WTC11 (cell line): Measurements from ENCODE around the gene MORN1. TPM values are rescaled to one million over a fixed set of nuclear protein-coding genes. Genes with fewer than 3 reads are reported as not detected.

Experiments used
- ATAC-seq: fragments of 200-7000 bp; cut with Tn5 transposase; 2 replicates; pipeline ENCODE4 v1.10.0; 2021; ENCODE audit warnings: mild to moderate bottlenecking, moderate library complexity
- CTCF ChIA-PET: fragments of 300-600 bp; sonication (Branson Sonifier 250); formaldehyde crosslinking; loops from one replicate; lab custom pipeline; 2021; ENCODE audit warnings: antibody characterized with exemption; lab: Charles Lee
- POLR2A ChIA-PET: fragments of 350-600 bp; sonication (Branson Sonifier 250); formaldehyde crosslinking; loops from one replicate; lab custom pipeline; 2021; ENCODE audit warnings: antibody characterized with exemption; lab: Charles Lee
- DNase-seq: peaks from one replicate; pipeline ENCODE4 v3.0.0; 2021; ENCODE audit warnings: low spot score
- H3K27ac Mint-ChIP-seq: 2 replicates; pipeline ENCODE4 v1.8.0; 2021; ENCODE audit warnings: mixed read lengths
- H3K27me3 Mint-ChIP-seq: 2 replicates; pipeline ENCODE4 v1.8.0; 2021; ENCODE audit warnings: low read depth, mild to moderate bottlenecking, moderate library complexity, mixed read lengths
- H3K36me3 Mint-ChIP-seq: 2 replicates; pipeline ENCODE4 v1.8.0; 2021; ENCODE audit warnings: mixed read lengths
- H3K4me1 Mint-ChIP-seq: 2 replicates; pipeline ENCODE4 v1.8.0; 2022; ENCODE audit warnings: mixed read lengths
- H3K4me3 Mint-ChIP-seq: 2 replicates; pipeline ENCODE4 v1.8.0; 2021; ENCODE audit warnings: mild to moderate bottlenecking, moderate library complexity, mixed read lengths
- H3K9me3 Mint-ChIP-seq: 2 replicates; pipeline ENCODE4 v1.8.0; 2021; ENCODE audit warnings: mixed read lengths
- AFF4 ChIP-seq: sonication (generic); formaldehyde crosslinking; IDR thresholded peaks from 2 replicates; pipeline ENCODE4 v1.8.1; 2023; ENCODE audit warnings: mild to moderate bottlenecking, missing genetic modification reagents, borderline replicate concordance
- ATF1 ChIP-seq: sonication (generic); formaldehyde crosslinking; IDR thresholded peaks from 2 replicates; pipeline ENCODE4 v1.8.1; 2023; ENCODE audit warnings: mild to moderate bottlenecking, moderate library complexity, missing genetic modification reagents
- ATF3 ChIP-seq: sonication (generic); formaldehyde crosslinking; conservative IDR thresholded peaks from 2 replicates; pipeline ENCODE4 v1.8.1; 2022; ENCODE audit warnings: mild to moderate bottlenecking, missing genetic modification reagents
- CBFB ChIP-seq: sonication (generic); formaldehyde crosslinking; IDR thresholded peaks from 2 replicates; pipeline ENCODE4 v1.8.1; 2022; ENCODE audit warnings: mild to moderate bottlenecking, low read depth, missing genetic modification reagents
- E2F4 ChIP-seq: sonication (generic); formaldehyde crosslinking; IDR thresholded peaks from 2 replicates; pipeline ENCODE4 v1.8.1; 2022; ENCODE audit warnings: low read depth, mild to moderate bottlenecking, moderate library complexity, missing genetic modification reagents, borderline replicate concordance
- EMX1 ChIP-seq: fragments of 250-450 bp; sonication (Bioruptor Pico); IDR thresholded peaks from 2 replicates; pipeline ENCODE4 v1.8.0; 2021; ENCODE audit warnings: mild to moderate bottlenecking
- FOXK1 ChIP-seq: sonication (generic); formaldehyde crosslinking; IDR thresholded peaks from 2 replicates; pipeline ENCODE4 v1.8.0; 2022; ENCODE audit warnings: mild to moderate bottlenecking, moderate library complexity, missing genetic modification reagents
- HMGA2 ChIP-seq: fragments of 250-450 bp; sonication (Bioruptor Pico); IDR thresholded peaks from 2 replicates; pipeline ENCODE4 v1.4.0; 2021; ENCODE audit warnings: mild to moderate bottlenecking, moderate library complexity
- IRF2 ChIP-seq: sonication (generic); formaldehyde crosslinking; IDR thresholded peaks from 2 replicates; pipeline ENCODE4 v1.8.0; 2022; ENCODE audit warnings: low read depth, missing genetic modification reagents, borderline replicate concordance
- JUN ChIP-seq: sonication (generic); formaldehyde crosslinking; IDR thresholded peaks from 2 replicates; pipeline ENCODE4 v1.8.0; 2023; ENCODE audit warnings: mild to moderate bottlenecking, missing genetic modification reagents
- MLX ChIP-seq: sonication (generic); formaldehyde crosslinking; IDR thresholded peaks from 2 replicates; pipeline ENCODE4 v1.8.1; 2023; ENCODE audit warnings: mild to moderate bottlenecking, missing genetic modification reagents, moderate library complexity
- TCF7 ChIP-seq: sonication (generic); formaldehyde crosslinking; IDR thresholded peaks from 2 replicates; pipeline ENCODE4 v1.8.0; 2022; ENCODE audit warnings: mild to moderate bottlenecking, low read depth, missing genetic modification reagents, moderate library complexity
- TEAD4 ChIP-seq: sonication (generic); formaldehyde crosslinking; IDR thresholded peaks from 2 replicates; pipeline ENCODE4 v1.8.0; 2022; ENCODE audit warnings: mild to moderate bottlenecking, missing genetic modification reagents
- TP53 ChIP-seq: sonication (generic); formaldehyde crosslinking; IDR thresholded peaks from 2 replicates; pipeline ENCODE4 v1.8.1; 2023; ENCODE audit warnings: mild to moderate bottlenecking, missing genetic modification reagents
- ZNF121 ChIP-seq: sonication (generic); formaldehyde crosslinking; IDR thresholded peaks from 2 replicates; pipeline ENCODE4 v1.8.0; 2023; ENCODE audit warnings: missing genetic modification reagents
- ZNF532 ChIP-seq: fragments of 250-450 bp; sonication (Bioruptor Pico); IDR thresholded peaks from 2 replicates; pipeline ENCODE4 v1.9.0; 2021; ENCODE audit warnings: mild to moderate bottlenecking, borderline replicate concordance
- total RNA-seq: library from RNA; stranded (reverse); gene quantifications from 3 replicates; pipeline ENCODE4 v1.2.3, GENCODE V29; 2021
- TF ChIP-seq, protein P1 (sequence below): sonication (generic); formaldehyde crosslinking; conservative IDR thresholded peaks from 2 replicates; pipeline ENCODE4 v1.8.1; 2023; ENCODE audit warnings: mild to moderate bottlenecking, low read depth, missing genetic modification reagents, moderate library complexity
- TF ChIP-seq, protein P2 (sequence below): sonication (generic); formaldehyde crosslinking; IDR thresholded peaks from 2 replicates; pipeline ENCODE4 v1.8.0; 2022; ENCODE audit warnings: mild to moderate bottlenecking, missing genetic modification reagents

Gene MORN1
- total RNA-seq, 1 experiment from 2014 or later = 14.5 TPM

DNA sequence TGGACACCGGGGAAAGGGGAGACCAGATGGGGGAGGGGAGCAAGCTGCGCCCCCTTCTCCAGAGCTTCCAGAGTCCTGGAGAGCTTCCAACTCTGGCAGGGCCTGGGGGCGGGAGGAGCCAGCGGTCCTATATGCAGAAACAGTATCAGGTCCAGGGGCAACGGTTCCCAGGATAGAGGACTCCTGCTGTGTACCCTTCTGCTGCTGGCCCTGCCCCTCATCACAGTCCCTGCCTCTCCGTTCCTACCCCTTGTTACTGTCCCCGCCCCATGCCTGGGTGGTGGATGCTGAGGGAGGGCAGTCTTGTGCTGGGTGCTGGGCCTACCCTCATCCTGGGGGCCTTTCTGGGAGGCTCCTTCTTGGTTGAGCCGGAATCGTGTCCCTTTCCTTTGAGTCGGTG lies 40.2 kb upstream of the MORN1 start:
- no peak for DNase-seq
- no peak overlapping the region for H3K27ac Mint-ChIP-seq
- ChIA-PET POLR2A (no interaction called here), CTCF (interaction anchor here (0.6 kb wide), 1 partner anchor 18 kb away, joined by 4 read pairs; no protein-coding TSS in a partner anchor)
- no peak for ATAC-seq
- H3K36me3 Mint-ChIP-seq = no peaks in the 10 kb centered on the region
- H3K4me1 Mint-ChIP-seq = no peaks in the 10 kb centered on the region
- peaks cover 11% of the 10 kb centered on the region for H3K9me3 Mint-ChIP-seq
- no peak for TF ChIP-seq CBFB (CRISPR knock-in tag)
- TF ChIP-seq, protein P1, sequence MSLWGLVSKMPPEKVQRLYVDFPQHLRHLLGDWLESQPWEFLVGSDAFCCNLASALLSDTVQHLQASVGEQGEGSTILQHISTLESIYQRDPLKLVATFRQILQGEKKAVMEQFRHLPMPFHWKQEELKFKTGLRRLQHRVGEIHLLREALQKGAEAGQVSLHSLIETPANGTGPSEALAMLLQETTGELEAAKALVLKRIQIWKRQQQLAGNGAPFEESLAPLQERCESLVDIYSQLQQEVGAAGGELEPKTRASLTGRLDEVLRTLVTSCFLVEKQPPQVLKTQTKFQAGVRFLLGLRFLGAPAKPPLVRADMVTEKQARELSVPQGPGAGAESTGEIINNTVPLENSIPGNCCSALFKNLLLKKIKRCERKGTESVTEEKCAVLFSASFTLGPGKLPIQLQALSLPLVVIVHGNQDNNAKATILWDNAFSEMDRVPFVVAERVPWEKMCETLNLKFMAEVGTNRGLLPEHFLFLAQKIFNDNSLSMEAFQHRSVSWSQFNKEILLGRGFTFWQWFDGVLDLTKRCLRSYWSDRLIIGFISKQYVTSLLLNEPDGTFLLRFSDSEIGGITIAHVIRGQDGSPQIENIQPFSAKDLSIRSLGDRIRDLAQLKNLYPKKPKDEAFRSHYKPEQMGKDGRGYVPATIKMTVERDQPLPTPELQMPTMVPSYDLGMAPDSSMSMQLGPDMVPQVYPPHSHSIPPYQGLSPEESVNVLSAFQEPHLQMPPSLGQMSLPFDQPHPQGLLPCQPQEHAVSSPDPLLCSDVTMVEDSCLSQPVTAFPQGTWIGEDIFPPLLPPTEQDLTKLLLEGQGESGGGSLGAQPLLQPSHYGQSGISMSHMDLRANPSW (CRISPR knock-in tag) = no peak
- no peak for TF ChIP-seq ATF1 (CRISPR knock-in tag)
- no peak for TF ChIP-seq IRF2 (CRISPR knock-in tag)
- TF ChIP-seq, protein P2, sequence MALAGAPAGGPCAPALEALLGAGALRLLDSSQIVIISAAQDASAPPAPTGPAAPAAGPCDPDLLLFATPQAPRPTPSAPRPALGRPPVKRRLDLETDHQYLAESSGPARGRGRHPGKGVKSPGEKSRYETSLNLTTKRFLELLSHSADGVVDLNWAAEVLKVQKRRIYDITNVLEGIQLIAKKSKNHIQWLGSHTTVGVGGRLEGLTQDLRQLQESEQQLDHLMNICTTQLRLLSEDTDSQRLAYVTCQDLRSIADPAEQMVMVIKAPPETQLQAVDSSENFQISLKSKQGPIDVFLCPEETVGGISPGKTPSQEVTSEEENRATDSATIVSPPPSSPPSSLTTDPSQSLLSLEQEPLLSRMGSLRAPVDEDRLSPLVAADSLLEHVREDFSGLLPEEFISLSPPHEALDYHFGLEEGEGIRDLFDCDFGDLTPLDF (CRISPR knock-in tag) = no peak
- no peak for TF ChIP-seq HMGA2 (CRISPR knock-in tag)
- TF ChIP-seq ZNF121 (CRISPR knock-in tag) = no peak
- TF ChIP-seq ZNF532 (CRISPR knock-in tag) = no peak
- no peak for TF ChIP-seq FOXK1
- TF ChIP-seq ATF3 (CRISPR knock-in tag) = no peak
- no peak for TF ChIP-seq TEAD4
- TF ChIP-seq AFF4 (CRISPR knock-in tag) = no peak
- no peak for TF ChIP-seq E2F4 (CRISPR knock-in tag)
- TF ChIP-seq MLX (CRISPR knock-in tag) = no peak
- TF ChIP-seq TP53 (CRISPR knock-in tag) = no peak
- no peak for TF ChIP-seq TCF7 (CRISPR knock-in tag)
- TF ChIP-seq EMX1 (CRISPR knock-in tag) = no peak
- TF ChIP-seq JUN (CRISPR knock-in tag) = no peak
- H3K4me3 Mint-ChIP-seq = no peak overlapping the region
- no peaks in the 10 kb centered on the region for H3K27me3 Mint-ChIP-seq
